Ishikawa (cell line): Measurements from ENCODE around the gene ITPRID2.

Experiments used
- CREB1 ChIP-seq: IDR thresholded peaks from 2 replicates; pipeline ENCODE4 v1.6.1; 2012; ENCODE audit warnings: low read depth
- EP300 ChIP-seq: IDR thresholded peaks from 2 replicates; pipeline ENCODE4 v1.6.1; 2012; ENCODE audit warnings: borderline replicate concordance
- REST ChIP-seq: IDR thresholded peaks from 2 replicates; pipeline ENCODE4 v1.6.1; 2012; ENCODE audit warnings: low read depth, mild to moderate bottlenecking
- TAF1 ChIP-seq: IDR thresholded peaks from 2 replicates; pipeline ENCODE4 v1.6.1; 2012; ENCODE audit warnings: low read depth, mild to moderate bottlenecking

- no peak for TF ChIP-seq TAF1
- no peak for TF ChIP-seq REST
- TF ChIP-seq EP300: no peak
- no peak for TF ChIP-seq CREB1
Measured at GRCh38 chr2:181962142-181962541, 70.6 kb downstream of the ITPRID2 start.
